IPS DF 19.7 (cell line): ENCODE data around the gene SGK1.
"Not testable (repeated sequence)": the region's sequence is repeated elsewhere in the genome, so short reads cannot be mapped to it uniquely, and the experiment has no call there.

ENCODE experiments used
- DNase-seq: peaks from one replicate; pipeline ENCODE4 v3.0.0-alpha.2; 2013; ENCODE audit warnings: low read depth, low spot score

The SGK1 gene

GRCh38 chr6:134253681-134254080 lies 64.2 kb downstream of the SGK1 start:
- DNase-seq, result no peak

GRCh38 chr6:134251320-134251719 lies 66.6 kb downstream of the SGK1 start:
- DNase-seq, result no peak

- no peak for DNase-seq
Measured at GRCh38 chr6:134250776-134251175, 67.1 kb downstream of the SGK1 start.

- no peak for DNase-seq
Measured at GRCh38 chr6:134249759-134250602, 67.9 kb downstream of the SGK1 start.

GRCh38 chr6:134249239-134249758 lies 68.6 kb downstream of the SGK1 start:
- no peak for DNase-seq

- DNase-seq, result no peak
Measured at GRCh38 chr6:134247844-134248580, 69.9 kb downstream of the SGK1 start.

- no peak for DNase-seq
Measured at GRCh38 chr6:134247231-134247833, 70.6 kb downstream of the SGK1 start.

- no peak for DNase-seq
Measured at GRCh38 chr6:134245706-134246105, 72.2 kb downstream of the SGK1 start.

- no peak for DNase-seq
Measured at GRCh38 chr6:134245041-134245440, 72.9 kb downstream of the SGK1 start.

GRCh38 chr6:134240665-134241431 lies 77.1 kb downstream of the SGK1 start:
- no peak for DNase-seq

GRCh38 chr6:134238960-134239795 lies 78.7 kb downstream of the SGK1 start:
- no peak for DNase-seq

GRCh38 chr6:134238006-134238405 lies 79.9 kb downstream of the SGK1 start:
- no peak for DNase-seq

GRCh38 chr6:134235937-134236751 lies 81.8 kb downstream of the SGK1 start:
- no peak for DNase-seq

GRCh38 chr6:134235334-134235733 lies 82.6 kb downstream of the SGK1 start:
- DNase-seq, result not testable (repeated sequence)

GRCh38 chr6:134233180-134233955 lies 84.5 kb downstream of the SGK1 start:
- DNase-seq, result no peak

- no peak for DNase-seq
Measured at GRCh38 chr6:134230940-134231339, 87.0 kb downstream of the SGK1 start.

GRCh38 chr6:134230087-134230700 lies 87.7 kb downstream of the SGK1 start:
- no peak for DNase-seq

- no peak for DNase-seq
Measured at GRCh38 chr6:134229520-134229919, 88.4 kb downstream of the SGK1 start.
